GM12878 (cell line): Measurements from ENCODE around the gene KBTBD4. TPM values are rescaled to one million over a fixed set of nuclear protein-coding genes. Genes with fewer than 3 reads are reported as not detected.

Experiments used
- CUX1 ChIP-seq: IDR thresholded peaks from 2 replicates; pipeline ENCODE4 v1.6.1; 2012; ENCODE audit warnings: improper control_type of control experiment, low read depth, low read length; ENCODE audit not compliant: insufficient replicate concordance
- REST ChIP-seq: IDR thresholded peaks from 2 replicates; pipeline ENCODE4 v1.6.1; 2012; ENCODE audit warnings: mild to moderate bottlenecking, low read depth, low read length
- ZZZ3 ChIP-seq: IDR thresholded peaks from 2 replicates; pipeline ENCODE4 v1.6.1; 2011; ENCODE audit warnings: low read depth; ENCODE audit not compliant: control insufficient read depth, insufficient read length
- polyA plus RNA-seq, 11 experiments: library from polyadenylated mRNA; depleted of rRNA in 4 of 11; unstranded in 6 of 11; stranded (reverse) in 5 of 11; fragments of >200 nt; fragmentation: Nextera tagmentation in 4 of 11; fragmentation: Illumina TruSeq in 1 of 11; extraction: Ambion mirVana in 4 of 11; extraction: Trizol in 1 of 11; gene quantifications; 1 replicate in 1 of 11; 2 replicates in 10 of 11; pipeline versions ENCODE4 v1.2.1 to v1.2.3, GENCODE V29; 2011 to 2016; ENCODE audit warnings: inconsistent platforms in 2 of 11, missing spikeins in 2 of 11, low read depth in 1 of 11
- total RNA-seq, 4 experiments: library from RNA; depleted of rRNA in 3 of 4; stranded (reverse); fragments of >200 nt in 3 of 4; fragmentation: Illumina TruSeq in 1 of 4; extraction: Trizol in 1 of 4; gene quantifications; 2 replicates each; pipeline versions ENCODE4 v1.2.1 to v1.2.3, GENCODE V29; 2013 to 2021
- TF ChIP-seq, protein P1 (sequence below): fragments of 450-650 bp; IDR thresholded peaks from 2 replicates; pipeline ENCODE4 v1.6.1; 2016; ENCODE audit warnings: mild to moderate bottlenecking

The KBTBD4 gene
- total and polyA plus RNA-seq, 10 of the 15 experiments (the other 5 are each of a cell fraction or from before 2014, with no cell fraction given) = 18.4 to 46.4 (median 25.7) TPM

DNA sequence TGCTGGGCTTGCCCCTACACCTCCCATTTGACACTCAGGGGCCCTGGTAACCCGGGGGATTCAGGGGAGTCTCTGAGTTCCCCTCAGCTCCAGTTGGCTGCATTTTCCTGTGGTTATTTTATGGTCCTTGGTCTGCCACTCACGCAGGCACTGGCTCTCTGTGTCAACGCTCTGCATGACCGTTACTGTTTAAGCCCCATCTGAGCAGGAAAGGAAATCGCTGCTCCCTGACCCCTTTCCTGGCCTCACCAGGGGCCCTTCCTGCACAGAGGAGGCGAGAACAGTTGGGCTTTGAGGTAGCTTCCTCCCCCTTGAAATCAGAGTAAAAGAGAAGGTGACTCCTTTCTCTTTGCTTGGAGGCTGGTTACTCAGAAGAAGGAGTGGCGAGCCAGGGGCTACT lies 13.0 kb upstream of the KBTBD4 start (continued):
- TF ChIP-seq CUX1 = no peak
- TF ChIP-seq, protein P1, sequence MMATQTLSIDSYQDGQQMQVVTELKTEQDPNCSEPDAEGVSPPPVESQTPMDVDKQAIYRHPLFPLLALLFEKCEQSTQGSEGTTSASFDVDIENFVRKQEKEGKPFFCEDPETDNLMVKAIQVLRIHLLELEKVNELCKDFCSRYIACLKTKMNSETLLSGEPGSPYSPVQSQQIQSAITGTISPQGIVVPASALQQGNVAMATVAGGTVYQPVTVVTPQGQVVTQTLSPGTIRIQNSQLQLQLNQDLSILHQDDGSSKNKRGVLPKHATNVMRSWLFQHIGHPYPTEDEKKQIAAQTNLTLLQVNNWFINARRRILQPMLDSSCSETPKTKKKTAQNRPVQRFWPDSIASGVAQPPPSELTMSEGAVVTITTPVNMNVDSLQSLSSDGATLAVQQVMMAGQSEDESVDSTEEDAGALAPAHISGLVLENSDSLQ = peak; percentile 70
- TF ChIP-seq ZZZ3 = no peak
- TF ChIP-seq REST = no peak
